ENCODE data around the gene GLRA1.
"Not testable (repeated sequence)": the region's sequence is repeated elsewhere in the genome, so short reads cannot be mapped to it uniquely, and the experiment has no call there.

The GLRA1 gene

DNA sequence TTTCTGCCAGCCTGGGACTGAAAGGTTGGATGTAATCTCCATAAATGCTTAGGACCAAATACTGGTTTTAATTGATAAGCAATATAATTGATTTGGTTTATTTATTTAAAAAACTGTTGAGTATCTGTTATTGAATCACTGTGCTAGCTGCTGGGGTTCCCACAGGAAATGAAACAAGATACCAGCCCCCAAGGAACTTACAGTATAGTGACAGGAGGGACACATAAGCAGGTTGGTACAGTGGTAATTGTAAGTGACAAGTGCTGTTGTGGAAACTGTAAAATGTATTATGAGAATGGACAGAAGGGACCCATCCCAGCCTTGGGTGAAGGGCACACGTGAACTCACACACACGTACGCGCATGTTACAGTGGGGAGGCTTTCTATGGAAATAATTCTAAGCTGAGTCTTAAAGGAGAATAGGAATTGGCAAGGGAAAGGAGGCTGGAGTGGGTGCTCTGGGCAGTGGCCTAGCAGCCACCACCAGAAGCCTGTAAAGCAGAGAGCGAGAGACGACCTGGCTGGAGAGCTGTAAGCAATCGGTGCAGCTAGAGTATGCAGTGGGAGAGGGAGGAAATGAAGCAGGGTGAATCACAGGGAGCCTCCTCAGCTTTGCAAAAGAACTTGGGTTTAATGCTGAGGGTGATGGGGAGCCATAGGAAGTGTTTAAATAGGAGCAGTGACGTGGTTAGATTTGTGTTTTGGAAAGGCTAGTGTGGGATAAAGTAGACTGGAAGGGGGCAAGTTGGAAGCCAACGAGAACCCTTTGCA is 39.3 kb downstream of the GLRA1 start:
- DNase-seq (ENCODE audit: low spot score), result no peak

DNA sequence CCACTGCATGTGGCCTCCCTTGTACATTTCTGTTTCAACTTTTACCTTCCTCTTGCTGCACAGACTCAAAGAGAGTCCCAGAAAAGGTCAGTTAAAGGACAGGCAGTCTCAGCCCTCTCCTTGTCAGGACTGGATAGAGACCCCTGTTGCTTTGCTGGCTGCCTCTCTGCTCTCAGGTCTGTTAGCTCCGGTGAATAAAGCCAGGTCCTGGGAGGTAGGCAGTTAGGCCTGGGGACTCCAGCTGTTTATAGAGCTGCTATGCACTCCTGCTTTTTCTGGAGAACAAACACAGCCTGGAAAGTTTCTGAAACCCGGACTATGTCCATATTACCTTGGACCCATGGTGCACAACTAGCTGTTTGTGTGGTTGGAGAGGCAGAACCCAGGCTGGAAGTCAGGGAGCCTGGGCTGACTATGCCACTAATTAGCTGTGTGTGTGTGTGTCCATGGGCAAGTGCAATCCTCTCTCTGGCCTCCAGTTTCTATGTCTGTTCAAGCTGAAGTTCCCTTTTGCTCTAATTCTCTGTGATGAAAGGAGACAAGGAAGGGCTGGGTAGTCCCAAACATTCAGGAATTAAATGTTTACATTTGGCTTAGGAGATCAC is 42.9 kb downstream of the GLRA1 start:
- DNase-seq (ENCODE audit: low spot score), result no peak

DNA sequence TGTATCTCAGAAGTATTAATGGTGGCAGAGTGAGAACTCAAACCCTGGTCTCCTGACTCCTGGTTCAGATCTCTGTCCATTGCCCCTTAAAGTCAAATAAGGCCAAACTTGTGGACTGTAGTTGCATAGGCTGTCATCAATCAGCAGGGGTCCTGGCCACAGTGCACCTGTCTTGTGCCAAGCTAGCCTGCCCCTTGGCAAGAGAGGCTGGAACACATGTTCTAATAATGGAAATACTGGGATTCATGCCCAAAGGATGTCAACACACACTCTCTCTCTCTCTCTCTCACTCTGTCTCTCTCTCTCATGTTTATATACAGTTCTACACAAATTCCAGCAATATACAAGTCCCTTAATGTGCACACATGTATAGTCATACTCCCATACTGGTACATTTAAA is 44.3 kb downstream of the GLRA1 start:
- no peak for DNase-seq (ENCODE audit: low spot score)

DNA sequence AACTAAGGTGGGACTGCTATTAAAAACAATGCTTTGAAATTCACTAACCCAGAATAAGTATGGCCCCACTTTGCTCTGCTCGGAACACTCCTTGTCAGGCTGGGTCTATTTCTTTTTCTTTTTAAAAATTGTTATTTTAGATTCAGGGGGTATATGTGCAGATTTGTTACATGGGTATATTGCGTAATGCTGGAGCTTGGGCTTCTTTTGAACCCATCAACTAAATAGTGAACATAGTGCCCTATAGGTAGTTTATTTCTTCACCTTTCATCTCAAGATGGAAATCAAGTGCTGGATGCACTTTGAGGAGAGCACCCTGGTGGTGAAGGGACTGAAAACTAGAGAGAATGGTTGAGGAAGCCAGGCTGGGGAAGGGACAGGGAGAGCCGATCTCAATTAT is 51.0 kb downstream of the GLRA1 start:
- DNase-seq (ENCODE audit: low spot score), result no peak

DNA sequence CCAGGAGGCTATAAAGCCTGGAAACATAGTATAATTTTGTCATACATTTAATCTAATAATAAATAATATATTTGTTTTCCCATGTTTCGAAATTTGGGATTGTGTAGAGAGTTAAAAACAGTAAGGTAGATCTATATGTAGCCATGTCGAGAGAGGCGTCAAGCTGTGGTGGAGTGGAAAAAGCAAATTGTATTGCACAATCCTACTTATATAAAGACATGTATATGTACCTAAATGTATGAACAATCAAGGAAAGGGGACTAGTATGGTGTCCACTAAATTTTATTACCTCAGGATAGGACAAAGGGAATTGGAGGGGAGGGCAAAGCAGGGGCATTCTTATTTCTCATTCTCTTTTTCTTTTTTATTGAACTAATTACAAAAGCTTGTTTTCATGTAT is 52.0 kb downstream of the GLRA1 start:
- no peak for DNase-seq (ENCODE audit: low spot score)

DNA sequence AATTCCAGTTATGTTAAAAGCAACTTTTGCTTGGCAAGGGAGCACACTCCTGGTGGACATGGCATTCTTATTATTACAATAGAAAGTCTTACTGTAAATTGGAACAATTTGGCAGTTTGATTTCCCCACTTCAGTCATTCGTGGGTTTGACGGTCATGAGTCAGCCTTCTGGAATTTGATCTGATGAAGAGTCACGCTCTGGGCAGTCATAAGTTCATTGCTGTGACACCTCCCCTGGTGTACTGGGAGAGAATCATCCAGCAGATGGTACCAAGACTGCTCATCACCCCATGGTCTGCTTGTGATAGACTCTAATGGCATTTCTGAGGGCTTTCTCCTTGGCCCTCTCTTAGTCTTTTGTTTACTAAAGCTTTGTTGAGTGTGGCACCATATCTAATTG is 53.8 kb downstream of the GLRA1 start:
- no peak for DNase-seq (ENCODE audit: low spot score)

DNA sequence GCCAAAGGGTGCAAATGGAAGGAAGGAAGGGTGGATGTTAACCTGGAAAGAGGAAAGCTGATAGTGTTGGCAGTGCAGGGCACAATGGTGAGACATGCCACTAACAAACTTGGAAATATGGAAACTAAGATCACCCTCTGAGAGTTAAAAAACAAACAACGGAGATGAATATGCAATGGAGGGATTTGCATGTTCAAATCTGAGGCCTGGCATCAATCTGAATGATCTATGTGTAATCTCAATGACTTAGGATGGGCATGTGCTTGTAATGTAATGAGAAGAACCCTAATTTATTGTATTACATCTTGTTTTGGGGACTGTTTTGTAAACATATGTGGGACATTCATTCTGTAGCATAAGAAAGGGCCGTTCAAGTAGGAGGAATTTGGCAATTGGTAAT is 54.4 kb downstream of the GLRA1 start:
- DNase-seq (ENCODE audit: low spot score), result no peak

DNA sequence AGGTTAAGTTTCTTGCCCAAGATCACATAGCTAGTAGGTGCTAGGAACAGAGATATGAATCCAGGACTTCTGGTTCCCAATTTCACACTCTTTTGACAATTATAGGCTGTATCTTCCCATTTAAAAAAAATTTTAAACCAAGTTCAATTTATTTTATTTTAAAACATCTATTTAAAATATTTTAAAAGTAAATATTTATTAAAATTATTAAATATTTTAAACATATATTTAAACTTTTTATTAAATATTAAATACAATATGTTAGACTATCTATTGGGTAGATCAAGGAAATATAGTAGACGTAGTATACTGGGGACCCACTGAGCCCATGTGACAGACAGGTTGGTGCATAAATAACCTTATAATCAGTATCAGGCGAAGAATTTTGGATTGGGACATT is 54.8 kb downstream of the GLRA1 start:
- no peak for DNase-seq (ENCODE audit: low spot score)

DNA sequence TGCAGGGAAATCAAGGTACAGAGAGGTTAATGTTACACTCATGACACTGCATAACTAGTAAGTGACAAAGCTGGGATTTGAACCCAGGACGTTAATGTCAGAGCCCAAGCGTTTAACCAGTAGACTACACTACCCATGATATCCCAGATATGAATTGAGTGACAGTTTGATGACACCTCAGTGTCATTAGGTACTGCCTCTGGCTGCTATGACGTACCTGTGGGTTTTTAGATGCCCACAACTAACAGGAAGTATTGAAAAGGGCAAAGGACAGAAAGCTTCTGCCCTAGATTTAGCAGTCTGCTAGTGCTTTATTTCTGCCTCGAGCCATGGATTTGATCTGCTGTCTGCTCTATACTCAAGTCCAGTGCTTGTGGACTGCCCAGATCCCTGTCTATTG is 56.2 kb downstream of the GLRA1 start:
- DNase-seq (ENCODE audit: low spot score), result peak; percentile 6

DNA sequence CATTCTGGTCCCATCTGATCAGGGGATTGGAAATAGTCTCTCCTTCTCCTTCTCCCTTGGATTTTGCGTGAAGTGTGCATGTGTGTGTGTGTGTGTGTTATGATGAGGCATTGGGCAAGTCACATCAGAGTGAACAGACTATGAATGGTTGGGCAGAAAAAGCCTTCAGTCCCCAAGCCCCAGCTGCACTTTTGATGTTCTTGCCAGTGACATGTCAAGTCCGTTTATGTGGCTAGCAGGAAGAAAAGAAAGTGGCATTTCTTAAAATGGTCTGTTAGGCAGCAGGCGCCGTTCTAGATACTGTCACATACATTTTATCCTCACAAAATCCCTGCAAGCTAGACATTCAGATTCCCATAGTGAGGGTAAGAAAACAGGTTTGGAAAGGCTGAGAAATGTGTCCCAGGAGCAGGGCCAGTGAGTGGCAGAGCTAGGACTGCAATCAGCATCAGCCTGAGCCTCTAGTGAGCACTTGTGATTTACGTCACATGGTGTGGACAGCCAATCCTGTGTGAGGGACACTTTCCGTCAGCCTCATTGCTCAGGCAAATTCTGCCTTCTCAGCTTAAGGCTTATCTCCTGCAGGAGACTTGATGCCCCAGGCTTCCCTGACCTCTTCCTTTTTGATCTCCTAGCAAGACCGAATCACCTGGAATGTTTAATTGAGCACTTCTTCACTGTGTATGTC is 60.4 kb downstream of the GLRA1 start:
- DNase-seq (ENCODE audit: low spot score), result no peak

DNA sequence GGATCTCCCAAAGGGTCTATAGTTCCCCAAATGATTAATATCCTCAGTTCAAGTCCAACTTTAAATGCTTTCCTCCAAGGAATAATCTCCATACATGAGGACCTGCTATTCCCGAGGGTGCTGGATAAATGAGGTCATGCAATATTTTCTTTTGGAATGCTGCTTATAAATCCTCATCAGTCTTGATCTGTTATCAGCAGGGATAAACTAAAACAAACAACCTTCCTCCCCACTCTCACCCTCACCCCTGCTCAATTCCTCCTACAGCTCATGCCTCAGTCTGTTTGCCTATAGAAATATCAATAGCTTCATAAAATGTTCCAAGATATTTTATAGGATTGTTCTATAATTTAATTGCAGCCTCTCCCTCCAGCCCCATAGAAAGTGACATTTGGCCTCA is 61.1 kb downstream of the GLRA1 start:
- no peak for DNase-seq (ENCODE audit: low spot score)

DNA sequence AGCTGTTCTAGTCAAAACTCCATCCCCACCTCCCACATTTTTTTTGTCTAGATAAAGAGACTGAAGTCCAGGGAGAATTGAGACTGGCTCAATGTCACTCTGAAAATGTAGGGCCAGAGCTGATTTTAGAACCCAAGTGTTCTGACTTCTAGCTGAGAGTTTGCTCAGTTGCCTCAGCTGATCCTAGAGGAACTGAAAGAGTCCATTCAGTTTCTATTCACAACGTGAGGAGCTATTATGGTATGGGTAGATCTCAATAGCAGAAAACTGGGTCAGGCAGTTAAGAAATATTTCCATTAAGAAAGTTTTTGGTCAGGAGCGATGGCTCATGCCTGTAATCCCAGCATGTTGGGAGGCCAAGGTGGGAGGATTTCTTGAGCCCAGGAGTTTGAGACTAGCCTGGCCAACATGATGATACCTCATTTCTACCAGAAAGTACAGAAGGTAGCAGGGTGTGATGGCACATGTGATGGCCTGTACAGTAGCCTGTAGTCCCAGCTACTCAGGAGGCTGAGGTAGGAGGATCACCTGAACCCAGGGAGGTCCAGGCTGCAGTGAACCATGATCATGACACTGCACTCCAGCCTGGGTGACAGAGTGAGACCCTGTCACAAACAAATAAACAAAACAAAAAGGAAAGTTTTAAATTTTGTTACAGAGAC is 61.7 kb downstream of the GLRA1 start:
- DNase-seq (ENCODE audit: low spot score), result no peak

DNA sequence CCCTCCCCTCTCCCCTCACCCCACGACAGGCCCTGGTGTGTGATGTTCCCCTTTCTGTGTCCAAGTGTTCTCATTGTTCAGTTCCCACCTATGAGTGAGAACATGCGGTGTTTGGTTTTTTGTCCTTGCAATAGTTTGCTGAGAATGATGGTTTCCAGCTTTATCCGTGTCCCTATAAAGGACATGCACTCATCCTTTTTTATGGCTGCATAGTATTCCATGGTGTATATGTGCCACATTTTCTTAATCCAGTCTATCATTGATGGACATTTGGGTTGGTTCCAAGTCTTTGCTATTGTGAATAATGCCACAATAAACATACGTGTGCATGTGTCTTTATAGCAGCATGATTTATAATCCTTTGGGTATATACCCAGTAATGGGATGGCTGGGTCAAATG is 63.8 kb downstream of the GLRA1 start:
- not testable (repeated sequence) for DNase-seq (ENCODE audit: low spot score)

DNA sequence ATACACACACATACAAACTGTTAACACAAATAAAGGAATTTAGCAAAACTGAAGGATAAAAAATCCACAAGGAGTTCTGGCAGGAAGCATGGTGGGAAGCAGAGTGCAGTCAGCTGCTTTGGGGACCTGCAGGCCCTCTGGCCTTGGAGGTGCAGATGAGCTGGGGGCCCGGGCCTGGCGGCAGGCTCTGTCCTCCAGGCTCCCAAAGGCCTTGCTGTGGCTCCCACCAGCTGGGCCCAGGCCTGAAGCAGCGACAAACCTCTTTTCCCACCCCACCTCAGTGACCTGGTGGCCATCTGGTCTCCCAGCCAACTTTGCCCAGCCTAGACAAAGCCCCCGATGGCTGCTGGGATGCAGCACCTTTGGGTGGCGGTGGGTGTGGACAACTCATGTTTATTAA is 67.8 kb downstream of the GLRA1 start:
- DNase-seq (ENCODE audit: low spot score), result no peak

DNA sequence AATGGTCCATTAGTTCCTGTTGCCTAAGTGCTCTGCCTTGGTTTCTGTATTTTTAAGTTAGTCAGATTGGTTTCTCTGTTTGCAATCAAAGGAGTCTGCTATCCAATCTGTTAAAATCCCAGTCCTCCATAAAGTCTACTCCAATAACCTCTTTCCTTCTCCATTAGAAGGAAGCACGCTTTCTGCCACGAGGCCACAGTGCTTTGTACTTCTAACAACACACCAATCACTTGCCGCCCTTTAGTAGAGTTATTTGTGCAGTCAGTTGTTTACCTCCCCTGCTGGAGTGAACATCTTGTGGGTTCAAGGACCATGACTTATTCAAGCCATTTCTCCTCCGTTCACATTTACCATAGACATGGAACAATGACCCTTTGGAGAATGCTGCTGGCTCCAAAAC is 69.0 kb downstream of the GLRA1 start:
- no peak for DNase-seq (ENCODE audit: low spot score)

DNA sequence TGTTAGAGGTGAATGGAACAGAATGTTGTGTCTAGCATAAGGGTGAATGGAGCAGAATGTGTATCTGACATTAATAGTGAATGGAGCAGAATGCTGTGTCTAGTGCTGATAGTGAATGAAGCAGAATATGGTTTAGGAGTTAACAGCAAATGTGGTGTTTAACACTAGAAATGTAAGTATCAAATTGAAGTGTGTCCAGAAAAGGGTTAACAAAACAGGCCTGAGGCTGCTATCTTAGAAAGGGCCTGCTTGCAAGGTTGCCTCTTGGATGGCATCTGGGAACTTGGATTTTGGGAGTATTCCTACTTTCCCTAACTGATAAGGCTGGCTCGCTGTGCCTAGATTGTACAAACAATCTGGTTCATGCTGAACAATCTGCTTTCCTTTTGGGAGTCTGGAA is 76.8 kb downstream of the GLRA1 start:
- no peak for DNase-seq (ENCODE audit: low spot score)

DNA sequence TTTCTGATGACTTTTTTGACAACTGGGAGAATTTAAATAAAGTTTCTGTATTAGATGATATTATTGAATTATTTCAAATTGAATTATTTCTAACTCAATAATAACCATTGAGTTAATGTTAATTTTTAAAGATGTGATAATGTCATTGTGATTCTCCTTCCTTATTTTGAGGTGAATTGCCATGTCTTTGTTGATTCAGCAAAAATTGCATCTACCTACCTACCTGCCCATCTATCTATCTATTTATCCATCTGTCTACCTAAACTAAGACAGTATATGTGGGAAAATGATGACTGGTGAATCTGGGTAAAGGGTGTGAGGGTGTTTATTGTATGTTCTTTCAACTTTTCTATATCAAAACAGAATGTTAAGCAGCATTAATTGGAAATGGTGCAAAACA is 77.9 kb downstream of the GLRA1 start:
- no peak for DNase-seq (ENCODE audit: low spot score)

DNA sequence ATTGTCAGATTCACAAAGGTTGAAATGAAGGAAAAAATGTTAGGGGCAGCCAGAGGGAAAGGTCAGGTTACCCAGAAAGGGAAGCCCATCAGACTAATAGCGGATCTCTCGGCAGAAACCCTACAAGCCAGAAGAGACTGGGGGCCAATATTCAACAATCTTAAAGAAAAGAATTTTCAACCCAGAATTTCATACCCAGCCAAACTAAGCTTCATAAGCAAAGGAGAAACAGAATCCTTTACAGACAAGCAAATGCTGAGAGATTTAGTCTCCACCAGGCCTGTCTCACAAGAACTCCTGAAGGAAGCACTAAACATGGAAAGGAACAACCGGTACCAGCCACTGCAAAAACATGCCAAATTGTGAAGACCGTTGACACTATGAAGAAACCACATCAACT is 91.8 kb downstream of the GLRA1 start:
- DNase-seq (ENCODE audit: low spot score), result not testable (repeated sequence)

DNA sequence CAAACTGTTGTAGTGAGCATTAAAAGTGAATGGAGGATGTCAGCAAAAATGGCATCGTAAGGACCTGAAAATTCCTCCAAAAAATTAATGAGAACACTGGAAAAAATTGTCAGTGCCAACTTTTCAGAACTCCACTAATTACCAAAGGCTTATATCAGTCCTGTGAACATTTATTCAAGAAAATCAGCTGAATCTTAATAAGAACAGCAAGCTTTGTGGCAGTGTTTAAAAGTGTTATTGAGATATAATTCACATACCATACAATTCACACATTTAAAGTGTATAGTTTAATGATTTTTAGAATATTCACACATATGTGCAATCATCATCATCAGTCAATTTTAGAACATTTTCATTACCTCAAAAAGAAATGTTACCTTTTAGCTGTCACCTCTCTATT is 95.3 kb downstream of the GLRA1 start:
- no peak for DNase-seq (ENCODE audit: low spot score)

DNA sequence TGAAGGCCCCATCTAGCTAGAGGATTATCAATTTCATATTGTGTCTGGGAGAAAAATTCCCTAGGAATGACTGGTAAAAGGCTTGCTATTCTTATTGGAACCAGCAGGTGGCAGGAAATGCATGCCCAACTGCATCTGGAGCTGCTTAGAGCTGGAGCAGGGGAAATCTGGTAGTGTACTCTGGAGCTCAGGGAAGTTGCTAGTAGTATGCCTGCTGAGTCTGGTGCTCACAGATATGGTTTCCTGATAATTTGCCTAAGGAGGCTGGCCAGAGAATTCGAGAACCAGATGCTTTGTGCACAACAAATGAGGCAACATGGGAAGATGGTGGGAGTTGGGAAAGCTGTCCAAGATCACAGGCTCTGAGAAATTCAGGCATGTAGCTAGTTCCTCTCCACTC is 99.2 kb downstream of the GLRA1 start:
- peak; percentile 27 for DNase-seq (ENCODE audit: low spot score)

DNA sequence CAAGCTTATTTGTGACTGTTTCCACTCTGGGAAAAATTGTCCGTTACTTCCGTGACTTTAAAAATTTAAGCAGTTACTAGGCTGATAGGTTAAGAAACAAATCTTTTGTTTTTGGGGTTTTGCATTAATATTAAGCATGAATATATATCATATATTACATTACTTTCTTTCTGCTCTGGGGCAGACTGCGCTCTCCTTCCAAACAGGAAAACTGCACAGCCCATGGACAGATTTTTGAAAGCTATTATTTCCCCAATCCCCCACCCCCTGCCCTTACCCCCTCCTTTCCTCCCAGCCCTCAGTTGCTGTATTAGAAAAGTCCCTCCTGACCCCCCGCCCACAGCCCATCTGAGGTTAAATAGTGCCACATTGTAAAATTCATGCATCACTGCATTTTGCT is 102.5 kb downstream of the GLRA1 start:
- DNase-seq (ENCODE audit: low spot score), result no peak

DNA sequence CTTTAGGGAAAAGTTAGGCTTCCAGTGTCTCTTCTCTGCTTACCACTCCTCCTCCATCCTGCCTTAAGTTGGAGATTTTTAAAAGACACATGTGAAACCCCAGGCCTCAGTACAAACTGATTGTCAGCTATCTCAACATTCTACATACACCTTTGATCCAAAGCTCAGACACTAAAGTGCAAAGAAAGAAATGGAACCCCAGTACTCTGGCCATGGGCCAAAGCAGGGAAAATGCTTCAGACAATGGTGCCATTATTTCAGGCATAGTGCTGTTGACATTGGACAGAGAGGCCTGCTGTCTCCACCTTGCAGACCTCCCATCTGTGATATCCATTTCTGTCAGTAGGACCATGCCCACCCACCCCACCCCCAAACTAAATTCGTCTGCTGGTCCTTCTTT is 103.7 kb downstream of the GLRA1 start:
- no peak for DNase-seq (ENCODE audit: low spot score)

DNA sequence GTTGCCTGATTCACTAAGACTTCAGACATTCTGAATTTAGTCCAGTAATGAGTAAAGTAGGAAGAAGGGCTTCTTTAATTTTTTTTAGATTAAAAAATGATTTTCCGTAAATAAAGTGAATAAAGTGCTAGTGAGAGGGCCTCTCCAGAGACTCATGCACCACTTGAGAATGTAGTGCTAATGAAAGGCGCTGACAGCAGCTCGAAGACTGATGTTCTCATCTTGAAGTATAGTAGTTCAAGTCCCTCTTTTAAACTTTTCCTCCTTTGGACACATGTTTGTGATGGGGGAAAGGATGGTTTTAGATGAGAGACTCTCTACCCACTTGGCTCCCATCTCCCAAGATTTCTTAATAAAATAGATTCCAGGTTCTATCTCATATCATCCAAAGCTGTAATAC is 104.4 kb downstream of the GLRA1 start:
- DNase-seq (ENCODE audit: low spot score), result no peak

Measured in activated CD4-positive, alpha-beta T cell treated with anti-CD3 and anti-CD28 coated beads, Interleukin-2, Interleukin-4, amounts not matched to agents 100 ng/mL and 50 ng/mL, durations not matched to agents 16 hours and 8 hours (primary cell).